Neural cell (in vitro differentiated cells): ENCODE measurements around the gene DCTN1. TPM values are rescaled to one million over a fixed set of nuclear protein-coding genes. Genes with fewer than 3 reads are reported as not detected.

Source experiments
- H2AFZ ChIP-seq: fragments of 200-600, 300-800 bp; sonication (generic), shearing (Covaris generic); 2 replicates; pipeline ENCODE4 v1.6.0; 2014; ENCODE audit warnings: low read depth, mild to moderate bottlenecking, antibody characterized with exemption, low read length, moderate library complexity
- H3F3A ChIP-seq: fragments of 200-600 bp; shearing (Covaris generic); 2 replicates; pipeline ENCODE4 v1.6.1; 2016; ENCODE audit warnings: mild to moderate bottlenecking, moderate library complexity, mixed read lengths, antibody characterized with exemption, low read length; ENCODE audit not compliant: insufficient read depth, poor library complexity, severe bottlenecking
- H3K27ac ChIP-seq: fragments of 200-600, 300-800 bp; sonication (generic), shearing (Covaris generic); 2 replicates; pipeline ENCODE4 v1.5.1; 2014; ENCODE audit warnings: mild to moderate bottlenecking, low read length, moderate library complexity
- H3K27me3 ChIP-seq: fragments of 300-800, 200-600 bp; sonication (generic), shearing (Covaris generic); 2 replicates; pipeline ENCODE4 v1.6.0; 2014; ENCODE audit warnings: mild to moderate bottlenecking, low read depth, low read length, moderate library complexity; ENCODE audit not compliant: insufficient read depth
- H3K36me3 ChIP-seq: fragments of 300-800, 200-600 bp; sonication (generic), shearing (Covaris generic); 2 replicates; pipeline ENCODE4 v1.5.1; 2014; ENCODE audit warnings: mild to moderate bottlenecking, antibody characterized with exemption, low read length, moderate library complexity; ENCODE audit not compliant: insufficient read depth
- H3K4me2 ChIP-seq: fragments of 300-800, 200-600 bp; sonication (generic), shearing (Covaris generic); 2 replicates; pipeline ENCODE4 v1.6.0; 2014; ENCODE audit warnings: mild to moderate bottlenecking, low read length
- H3K4me3 ChIP-seq: fragments of 300-800, 200-600 bp; sonication (generic), shearing (Covaris generic); 2 replicates; pipeline ENCODE4 v1.5.1; 2014; ENCODE audit warnings: mild to moderate bottlenecking, low read length, moderate library complexity
- H3K79me2 ChIP-seq: fragments of 200-600 bp; shearing (Covaris generic); replicated peaks from 2 replicates; pipeline ENCODE4 v1.6.0; 2014; ENCODE audit warnings: mild to moderate bottlenecking, low read length, moderate library complexity; ENCODE audit not compliant: insufficient read depth
- H3K9ac ChIP-seq: fragments of 300-800, 200-600 bp; sonication (generic), shearing (Covaris generic); 2 replicates; pipeline ENCODE4 v1.6.1; 2016; ENCODE audit warnings: mild to moderate bottlenecking, low read length, mixed read lengths
- H3K9me2 ChIP-seq: fragments of 200-600 bp; shearing (Covaris generic); 2 replicates; pipeline ENCODE4 v1.6.1; 2016; ENCODE audit warnings: mild to moderate bottlenecking, low read length, mixed read lengths; ENCODE audit not compliant: insufficient read depth
- H3K9me3 ChIP-seq: fragments of 200-600, 300-800 bp; sonication (generic), shearing (Covaris generic); 2 replicates; pipeline ENCODE4 v1.6.1; 2016; ENCODE audit warnings: mild to moderate bottlenecking, mixed run types, low read length, moderate library complexity, mixed read lengths
- H4K20me1 ChIP-seq: fragments of 200-600 bp; shearing (Covaris generic); 2 replicates; pipeline ENCODE4 v1.6.1; 2016; ENCODE audit warnings: mild to moderate bottlenecking, mixed run types; ENCODE audit not compliant: insufficient read depth
- EP300 ChIP-seq: fragments of 450-650 bp; conservative IDR thresholded peaks from 2 replicates; pipeline ENCODE4 v1.6.1; 2014; ENCODE audit warnings: antibody characterized with exemption, mild to moderate bottlenecking, moderate library complexity; ENCODE audit not compliant: poor library complexity, severe bottlenecking
- EZH2 ChIP-seq: fragments of 200-600, 300-800 bp; shearing (Covaris generic), sonication (generic); IDR thresholded peaks from 2 replicates; pipeline ENCODE4 v1.6.1; 2014; ENCODE audit warnings: antibody characterized with exemption, low read length, borderline replicate concordance, mild to moderate bottlenecking; ENCODE audit not compliant: insufficient read depth, poor library complexity, severe bottlenecking
- MXI1 ChIP-seq: fragments of 450-650 bp; conservative IDR thresholded peaks from 2 replicates; pipeline ENCODE4 v1.6.1; 2014; ENCODE audit warnings: antibody characterized with exemption, mild to moderate bottlenecking; ENCODE audit not compliant: poor library complexity, severe bottlenecking
- POLR2AphosphoS5 ChIP-seq: IDR thresholded peaks from 2 replicates; pipeline ENCODE4 v1.6.1; 2012
- RAD21 ChIP-seq: fragments of 450-650 bp; conservative IDR thresholded peaks from 2 replicates; pipeline ENCODE4 v1.6.1; 2014; ENCODE audit warnings: antibody characterized with exemption, mild to moderate bottlenecking, moderate library complexity
- SMC3 ChIP-seq: fragments of 450-650 bp; conservative IDR thresholded peaks from 2 replicates; pipeline ENCODE4 v1.6.1; 2014; ENCODE audit warnings: antibody characterized with exemption, mild to moderate bottlenecking, moderate library complexity; ENCODE audit not compliant: poor library complexity
- TAF1 ChIP-seq: IDR thresholded peaks from 2 replicates; pipeline ENCODE4 v1.6.1; 2012; ENCODE audit warnings: low read depth
- polyA plus RNA-seq: library from polyadenylated mRNA; depleted of rRNA; stranded (reverse); fragments of >200 nt; gene quantifications from 2 replicates; pipeline ENCODE4 v1.2.3, GENCODE V29; 2014
- TF ChIP-seq, protein P1 (sequence below): fragments of 450-650 bp; IDR thresholded peaks from 2 replicates; pipeline ENCODE4 v1.5.1; 2014; ENCODE audit warnings: antibody characterized with exemption, mild to moderate bottlenecking, moderate library complexity; ENCODE audit not compliant: poor library complexity, severe bottlenecking
- TF ChIP-seq, protein P2 (sequence below): IDR thresholded peaks from 2 replicates; pipeline ENCODE4 v1.6.1; 2012; ENCODE audit warnings: borderline replicate concordance

DCTN1 gene
- polyA plus RNA-seq, 1 donor from 2014 or later = 160 TPM

DNA sequence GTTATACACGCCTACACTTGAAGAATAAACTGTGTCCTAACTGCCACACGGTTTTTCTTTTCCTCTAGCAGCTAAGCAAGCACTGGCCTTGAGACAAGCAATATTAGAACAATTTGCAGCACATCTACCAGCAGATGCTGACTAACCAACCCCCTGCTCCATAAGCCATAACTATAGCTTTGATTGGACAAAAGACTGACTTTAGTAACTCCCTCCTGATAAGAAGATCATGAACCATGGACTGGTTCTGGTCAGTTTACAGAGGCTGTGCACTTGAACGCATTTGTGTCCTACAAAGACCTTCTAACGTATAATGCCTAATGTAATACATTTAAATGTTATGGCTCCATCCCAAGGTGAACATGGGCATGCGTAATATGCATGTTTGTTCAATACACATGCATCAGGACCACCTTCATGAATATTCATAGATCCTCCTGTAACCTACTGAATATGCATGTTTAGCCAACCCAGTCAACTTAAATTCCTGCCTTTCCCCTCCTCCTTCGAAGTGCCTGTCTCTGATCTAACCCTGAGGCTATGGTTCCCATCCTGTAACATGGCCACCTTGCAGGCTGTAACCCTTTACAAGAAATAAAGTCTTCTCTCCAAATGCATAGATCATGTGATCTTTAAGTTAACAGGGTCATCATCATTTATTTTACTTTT is 63.4 kb downstream of the DCTN1 start:
- H3K9me2 ChIP-seq = no peaks in the 10 kb centered on the region
- no peaks in the 10 kb centered on the region for H3F3A ChIP-seq
- no peak overlapping the region for H3K27ac ChIP-seq
- no peak overlapping the region for H3K4me2 ChIP-seq
- no peaks in the 10 kb centered on the region for H3K9me3 ChIP-seq
- H2AFZ ChIP-seq = no peak overlapping the region
- TF ChIP-seq, protein P1, sequence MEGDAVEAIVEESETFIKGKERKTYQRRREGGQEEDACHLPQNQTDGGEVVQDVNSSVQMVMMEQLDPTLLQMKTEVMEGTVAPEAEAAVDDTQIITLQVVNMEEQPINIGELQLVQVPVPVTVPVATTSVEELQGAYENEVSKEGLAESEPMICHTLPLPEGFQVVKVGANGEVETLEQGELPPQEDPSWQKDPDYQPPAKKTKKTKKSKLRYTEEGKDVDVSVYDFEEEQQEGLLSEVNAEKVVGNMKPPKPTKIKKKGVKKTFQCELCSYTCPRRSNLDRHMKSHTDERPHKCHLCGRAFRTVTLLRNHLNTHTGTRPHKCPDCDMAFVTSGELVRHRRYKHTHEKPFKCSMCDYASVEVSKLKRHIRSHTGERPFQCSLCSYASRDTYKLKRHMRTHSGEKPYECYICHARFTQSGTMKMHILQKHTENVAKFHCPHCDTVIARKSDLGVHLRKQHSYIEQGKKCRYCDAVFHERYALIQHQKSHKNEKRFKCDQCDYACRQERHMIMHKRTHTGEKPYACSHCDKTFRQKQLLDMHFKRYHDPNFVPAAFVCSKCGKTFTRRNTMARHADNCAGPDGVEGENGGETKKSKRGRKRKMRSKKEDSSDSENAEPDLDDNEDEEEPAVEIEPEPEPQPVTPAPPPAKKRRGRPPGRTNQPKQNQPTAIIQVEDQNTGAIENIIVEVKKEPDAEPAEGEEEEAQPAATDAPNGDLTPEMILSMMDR = no peak
- TF ChIP-seq, protein P2, sequence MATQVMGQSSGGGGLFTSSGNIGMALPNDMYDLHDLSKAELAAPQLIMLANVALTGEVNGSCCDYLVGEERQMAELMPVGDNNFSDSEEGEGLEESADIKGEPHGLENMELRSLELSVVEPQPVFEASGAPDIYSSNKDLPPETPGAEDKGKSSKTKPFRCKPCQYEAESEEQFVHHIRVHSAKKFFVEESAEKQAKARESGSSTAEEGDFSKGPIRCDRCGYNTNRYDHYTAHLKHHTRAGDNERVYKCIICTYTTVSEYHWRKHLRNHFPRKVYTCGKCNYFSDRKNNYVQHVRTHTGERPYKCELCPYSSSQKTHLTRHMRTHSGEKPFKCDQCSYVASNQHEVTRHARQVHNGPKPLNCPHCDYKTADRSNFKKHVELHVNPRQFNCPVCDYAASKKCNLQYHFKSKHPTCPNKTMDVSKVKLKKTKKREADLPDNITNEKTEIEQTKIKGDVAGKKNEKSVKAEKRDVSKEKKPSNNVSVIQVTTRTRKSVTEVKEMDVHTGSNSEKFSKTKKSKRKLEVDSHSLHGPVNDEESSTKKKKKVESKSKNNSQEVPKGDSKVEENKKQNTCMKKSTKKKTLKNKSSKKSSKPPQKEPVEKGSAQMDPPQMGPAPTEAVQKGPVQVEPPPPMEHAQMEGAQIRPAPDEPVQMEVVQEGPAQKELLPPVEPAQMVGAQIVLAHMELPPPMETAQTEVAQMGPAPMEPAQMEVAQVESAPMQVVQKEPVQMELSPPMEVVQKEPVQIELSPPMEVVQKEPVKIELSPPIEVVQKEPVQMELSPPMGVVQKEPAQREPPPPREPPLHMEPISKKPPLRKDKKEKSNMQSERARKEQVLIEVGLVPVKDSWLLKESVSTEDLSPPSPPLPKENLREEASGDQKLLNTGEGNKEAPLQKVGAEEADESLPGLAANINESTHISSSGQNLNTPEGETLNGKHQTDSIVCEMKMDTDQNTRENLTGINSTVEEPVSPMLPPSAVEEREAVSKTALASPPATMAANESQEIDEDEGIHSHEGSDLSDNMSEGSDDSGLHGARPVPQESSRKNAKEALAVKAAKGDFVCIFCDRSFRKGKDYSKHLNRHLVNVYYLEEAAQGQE = no peak
- TF ChIP-seq RAD21 (no peak), MXI1 (no peak), TAF1 (no peak), POLR2AphosphoS5 (no peak)
- H3K79me2 ChIP-seq = no peaks in the 10 kb centered on the region
- no peaks in the 10 kb centered on the region for H3K27me3 ChIP-seq
- H3K36me3 ChIP-seq = no peaks in the 10 kb centered on the region
- H3K9ac ChIP-seq = no peak overlapping the region
- no peak overlapping the region for H3K4me3 ChIP-seq
- H4K20me1 ChIP-seq = no peaks in the 10 kb centered on the region

DNA sequence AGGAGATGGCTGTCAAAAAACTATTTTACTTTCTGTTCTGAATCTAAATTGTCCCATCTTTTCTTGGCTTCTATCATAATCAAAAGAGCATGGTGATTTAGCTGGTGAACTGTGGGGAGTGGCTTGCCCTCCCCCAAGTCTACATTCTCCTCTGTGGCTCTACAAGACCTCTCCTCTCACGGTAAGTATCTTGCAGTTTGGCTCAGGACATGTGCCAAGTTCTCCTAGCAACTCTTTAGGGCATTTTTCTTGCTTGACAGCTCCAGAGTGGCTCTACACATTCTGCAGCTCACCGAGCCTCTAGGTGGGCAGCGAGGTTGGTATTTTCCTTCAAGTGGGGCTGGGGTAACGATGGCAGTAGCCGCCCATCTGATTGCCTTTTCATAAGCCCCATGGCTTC is 66.0 kb downstream of the DCTN1 start:
- TF ChIP-seq, protein P1 = no peak
- TF ChIP-seq SMC3 (no peak), TAF1 (no peak), MXI1 (no peak), RAD21 (no peak), EP300 (no peak), POLR2AphosphoS5 (no peak), EZH2 (no peak)
- TF ChIP-seq, protein P2 = no peak
- H3K27me3 ChIP-seq = no peaks in the 10 kb centered on the region
- no peaks in the 10 kb centered on the region for H3K36me3 ChIP-seq
- no peaks in the 10 kb centered on the region for H3K9me3 ChIP-seq
- H3K79me2 ChIP-seq = no peaks in the 10 kb centered on the region
- H3F3A ChIP-seq = no peaks in the 10 kb centered on the region
- no peak overlapping the region for H3K4me2 ChIP-seq
- H4K20me1 ChIP-seq = no peaks in the 10 kb centered on the region
- H3K4me3 ChIP-seq = no peak overlapping the region
- H3K27ac ChIP-seq = no peak overlapping the region
- no peak overlapping the region for H2AFZ ChIP-seq
- no peak overlapping the region for H3K9ac ChIP-seq
- no peaks in the 10 kb centered on the region for H3K9me2 ChIP-seq
